Tibial nerve (tissue), 3 donors: Measurements from ENCODE around the gene RNU5B-1.

Experiments
- POLR2A ChIP-seq, 2 donors: fragments of 450-650 bp; IDR thresholded peaks; one replicate each; pipeline ENCODE4 v1.6.1; 2017; ENCODE audit warnings: antibody characterized with exemption in 2 of 2, mild to moderate bottlenecking in 2 of 2, moderate library complexity in 2 of 2
- TF ChIP-seq, protein P1 (sequence below), 5 experiments: fragments of 200-600 bp in 3 of 5; fragments of 450-650 bp in 2 of 5; sonication (generic) in 3 of 5; IDR thresholded peaks; one replicate each; pipeline ENCODE4 v1.5.1; 2016 to 2019; ENCODE audit warnings: antibody characterized with exemption in 5 of 5, mild to moderate bottlenecking in 3 of 5, moderate library complexity in 2 of 5

DNA sequence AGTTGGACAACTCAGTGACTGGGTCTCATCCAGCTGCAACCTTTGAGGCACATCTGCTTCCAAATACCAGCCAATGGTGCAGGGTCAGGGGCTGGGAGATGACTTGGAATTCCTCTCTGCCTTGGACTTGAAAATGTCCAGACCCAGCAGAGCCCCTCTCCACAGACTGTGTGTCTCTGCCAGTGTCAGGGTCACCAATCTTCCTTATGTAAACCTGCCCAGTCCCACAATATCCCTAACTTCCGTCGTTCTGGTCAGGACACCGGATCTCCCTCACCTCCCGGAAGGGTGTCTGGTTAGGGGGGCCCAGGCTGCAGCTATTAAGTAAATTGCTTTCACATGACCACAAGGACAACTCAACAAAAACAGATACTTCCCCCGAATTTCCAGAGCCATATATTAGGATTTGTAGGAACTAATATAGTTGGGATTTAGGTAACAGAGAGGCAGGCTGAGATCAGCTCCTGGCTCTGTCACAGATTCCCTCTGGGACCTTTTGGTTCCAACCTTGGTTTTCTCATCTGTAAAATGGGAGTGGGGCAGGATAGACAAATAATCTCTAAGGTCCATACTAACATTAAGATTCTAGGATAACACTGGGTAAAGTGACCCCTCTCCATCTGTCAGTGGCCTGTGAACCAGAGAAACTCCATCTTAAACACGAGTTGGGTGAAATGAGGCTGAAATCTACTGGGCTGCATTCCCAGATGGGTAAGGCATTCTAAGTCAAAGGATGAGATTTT is 42.5 kb downstream of the RNU5B-1 start:
- TF ChIP-seq, protein P1, sequence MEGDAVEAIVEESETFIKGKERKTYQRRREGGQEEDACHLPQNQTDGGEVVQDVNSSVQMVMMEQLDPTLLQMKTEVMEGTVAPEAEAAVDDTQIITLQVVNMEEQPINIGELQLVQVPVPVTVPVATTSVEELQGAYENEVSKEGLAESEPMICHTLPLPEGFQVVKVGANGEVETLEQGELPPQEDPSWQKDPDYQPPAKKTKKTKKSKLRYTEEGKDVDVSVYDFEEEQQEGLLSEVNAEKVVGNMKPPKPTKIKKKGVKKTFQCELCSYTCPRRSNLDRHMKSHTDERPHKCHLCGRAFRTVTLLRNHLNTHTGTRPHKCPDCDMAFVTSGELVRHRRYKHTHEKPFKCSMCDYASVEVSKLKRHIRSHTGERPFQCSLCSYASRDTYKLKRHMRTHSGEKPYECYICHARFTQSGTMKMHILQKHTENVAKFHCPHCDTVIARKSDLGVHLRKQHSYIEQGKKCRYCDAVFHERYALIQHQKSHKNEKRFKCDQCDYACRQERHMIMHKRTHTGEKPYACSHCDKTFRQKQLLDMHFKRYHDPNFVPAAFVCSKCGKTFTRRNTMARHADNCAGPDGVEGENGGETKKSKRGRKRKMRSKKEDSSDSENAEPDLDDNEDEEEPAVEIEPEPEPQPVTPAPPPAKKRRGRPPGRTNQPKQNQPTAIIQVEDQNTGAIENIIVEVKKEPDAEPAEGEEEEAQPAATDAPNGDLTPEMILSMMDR (IDR thresholded peaks at IDR 0.05), result no peak
- no peak for TF ChIP-seq POLR2A (IDR thresholded peaks at IDR 0.05)
